Activated CD4-positive, alpha-beta T cell treated with anti-CD3 and anti-CD28 coated beads, Interleukin-2, amount 10 ng/mL, durations not matched to agents 7 days and 5 days (primary cell): ENCODE measurements around the gene VMP1. TPM values are rescaled to one million over a fixed set of nuclear protein-coding genes. Genes with fewer than 3 reads are reported as not detected.

ENCODE experiments used
- microRNA-seq: library from miRNA; unstranded; fragments of <30 nt; microRNA quantifications from one replicate; pipeline ENCODE4 v1.2.0, GENCODE V29; 2021; ENCODE audit warnings: borderline microRNAs expressed, borderline replicate concordance
- total RNA-seq, 2 experiments: library from RNA; stranded (reverse); gene quantifications; one replicate each; pipeline ENCODE4 v1.2.3, GENCODE V29; 2021

The VMP1 gene
- total RNA-seq, 2 experiments from 2014 or later: 194 to 213 TPM

Small RNA genes lying within 50 kb of the gene (microRNA-seq; reads per million reads assigned to microRNA genes)
- gene MIR21: 665,476 reads per million, percentile 100 among the genes with 10 or more reads in this experiment

Other genes with a start within 250 kb of the VMP1 start
- 10 to 100 TPM; 17.9 to 18.4 TPM for gene DHX40, start 142.0 kb upstream of the VMP1 start, total RNA-seq
- 100 to 1,000 TPM; 135 to 140 TPM for gene CLTC, start 87.8 kb upstream of the VMP1 start, total RNA-seq
- 10 to 100 TPM; 20.5 to 22.9 TPM for gene PTRH2, start 224 bp upstream of the VMP1 start, total RNA-seq
- gene TUBD1, start 185.3 kb downstream of the VMP1 start, total RNA-seq: 10 to 100 TPM; 12.3 to 13.8 TPM
- gene RPS6KB1, start 185.5 kb downstream of the VMP1 start, total RNA-seq: 10 to 100 TPM; 46.7 to 50.3 TPM